C4-2B (cell line): Measurements from ENCODE around the gene CNTN4.

Experiments used
- CTCF ChIP-seq: fragments of 450-650 bp; conservative IDR thresholded peaks from 2 replicates; pipeline ENCODE4 v1.5.1; 2017; ENCODE audit warnings: mild to moderate bottlenecking
- ZFX ChIP-seq: fragments of 450-650 bp; IDR thresholded peaks from 2 replicates; pipeline ENCODE4 v1.6.1; 2017

- TF ChIP-seq CTCF (no peak), ZFX (no peak)
Observed at GRCh38 chr3:2961576-2961975, 862.9 kb downstream of the CNTN4 start.
